GM03348 (cell line): ENCODE results near the gene GOLGA6L22.
"Not testable (repeated sequence)": the region's sequence is repeated elsewhere in the genome, so short reads cannot be mapped to it uniquely, and the experiment has no call there.

ENCODE experiments used
- DNase-seq: peaks from one replicate; pipeline ENCODE4 v3.0.0; 2012; ENCODE audit warnings: low spot score

GOLGA6L22 gene, protein sequence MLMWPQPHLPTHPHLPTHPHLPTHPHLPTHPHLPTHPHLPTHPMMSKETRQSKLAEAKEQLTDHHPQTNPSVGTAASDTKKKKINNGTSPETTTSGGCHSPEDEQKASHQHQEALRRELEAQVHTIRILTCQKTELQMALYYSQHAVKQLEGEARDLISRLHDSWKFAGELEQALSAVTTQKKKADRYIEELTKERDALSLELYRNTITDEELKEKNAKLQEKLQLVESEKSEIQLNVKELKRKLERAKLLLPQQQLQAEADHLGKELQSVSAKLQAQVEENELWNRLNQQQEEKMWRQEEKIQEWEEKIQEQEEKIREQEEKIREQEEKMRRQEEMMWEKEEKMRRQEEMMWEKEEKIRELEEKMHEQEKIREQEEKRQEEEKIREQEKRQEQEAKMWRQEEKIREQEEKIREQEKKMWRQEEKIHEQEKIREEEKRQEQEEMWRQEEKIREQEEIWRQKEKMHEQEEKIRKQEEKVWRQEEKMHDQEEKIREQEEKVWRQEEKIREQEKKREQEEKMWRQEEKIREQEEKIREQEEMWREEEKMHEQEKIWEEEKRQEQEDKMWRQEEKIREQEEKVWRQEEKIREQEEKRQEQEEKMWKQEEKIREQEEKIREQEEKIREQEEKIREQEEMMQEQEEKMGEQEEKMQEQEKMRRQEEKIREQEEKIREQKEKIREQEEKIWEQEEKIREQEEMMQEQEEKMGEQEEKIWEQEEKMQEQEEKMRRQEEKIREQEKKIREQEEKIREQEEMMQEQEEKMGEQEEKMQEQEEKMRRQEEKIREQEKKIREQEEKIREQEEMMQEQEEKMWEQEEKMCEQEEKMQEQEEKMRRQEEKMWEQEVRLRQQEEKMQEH

DNA sequence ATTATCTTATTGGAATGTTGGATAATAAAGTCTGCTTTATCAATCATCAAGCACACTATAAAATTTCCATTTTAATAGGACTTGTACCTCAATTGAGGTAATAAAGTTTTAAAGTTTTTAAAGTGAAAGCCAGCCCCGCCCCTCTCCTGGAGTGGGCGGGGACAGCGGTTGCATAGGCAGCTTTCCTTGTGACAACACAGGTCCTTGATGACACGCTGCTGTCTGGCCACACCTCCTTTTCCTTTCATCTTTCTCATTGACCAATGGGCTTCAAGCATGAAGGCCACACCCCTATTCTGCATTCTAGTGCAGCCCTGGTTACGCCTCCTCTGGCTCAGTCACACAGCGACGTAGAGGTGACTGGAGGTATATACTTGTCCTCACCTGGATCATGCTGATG lies at the start of gene GOLGA6L22:
Gene GOLGA6L22, plus strand, starts transcription at position 301 of the 400 bp plus-strand sequence. Its CDS starts 91 bp downstream, at position 392.
- not testable (repeated sequence) for DNase-seq

DNA sequence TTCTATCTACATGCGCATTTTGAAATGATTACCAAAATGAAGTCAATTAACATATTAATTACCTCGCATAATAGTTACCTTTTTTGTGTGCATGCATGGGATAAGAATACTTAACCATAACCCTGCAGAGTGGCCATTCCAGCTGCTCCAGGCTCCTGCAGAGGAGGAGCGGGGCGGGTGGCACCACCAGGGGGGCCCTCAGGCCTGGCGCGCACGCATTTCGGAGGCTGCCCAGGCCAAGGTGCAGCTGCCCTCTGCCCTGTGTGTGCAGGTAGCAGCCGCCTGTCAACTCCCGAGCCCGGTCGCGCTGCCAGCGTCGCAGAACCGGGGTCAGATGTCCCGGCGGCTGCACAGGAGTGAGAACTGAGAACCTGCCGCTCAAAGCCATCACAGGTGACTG lies 41.4 kb upstream of the GOLGA6L22 start:
- not testable (repeated sequence) for DNase-seq

DNA sequence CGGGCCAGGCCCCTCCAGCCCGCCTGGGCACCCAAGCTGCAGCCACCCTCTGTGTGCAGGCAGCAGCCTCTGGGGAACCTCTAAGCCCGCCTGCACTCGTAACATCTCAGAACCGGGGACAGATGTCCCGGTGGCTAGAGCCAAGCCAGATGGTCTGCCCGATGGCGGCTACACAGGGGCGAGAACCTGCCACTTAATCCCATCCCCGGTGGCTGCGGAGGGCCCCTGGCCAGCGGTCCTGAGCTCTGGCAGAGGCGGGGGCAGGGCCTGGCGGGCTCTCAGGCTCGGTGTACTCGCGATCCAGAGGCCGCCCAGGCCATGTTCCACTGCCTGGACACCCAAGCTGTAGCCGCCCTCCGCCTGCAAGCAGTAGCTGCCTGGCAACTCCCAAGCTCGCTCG lies 40.9 kb upstream of the GOLGA6L22 start:
- DNase-seq, result not testable (repeated sequence)

DNA sequence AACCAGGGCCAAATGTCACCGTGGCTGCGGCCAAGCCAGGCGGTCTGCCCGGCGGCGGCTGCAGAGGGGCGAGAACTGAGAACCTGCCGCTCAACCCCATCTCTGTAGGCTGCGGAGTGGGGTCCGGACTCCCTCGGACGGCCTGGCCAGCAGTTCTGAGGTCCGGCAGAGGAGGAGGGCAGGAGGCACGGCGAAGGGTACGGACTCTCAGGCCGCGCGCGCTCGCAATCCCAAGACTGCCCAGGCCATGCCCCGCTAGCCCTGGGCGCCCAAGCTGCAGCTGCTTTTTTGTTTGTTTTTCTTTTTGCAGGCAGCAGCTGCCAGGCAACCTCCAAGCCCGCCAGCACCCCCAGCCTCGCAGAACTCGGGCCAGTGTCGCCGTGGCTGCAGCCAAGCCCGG lies 40.5 kb upstream of the GOLGA6L22 start:
- DNase-seq, result not testable (repeated sequence)

DNA sequence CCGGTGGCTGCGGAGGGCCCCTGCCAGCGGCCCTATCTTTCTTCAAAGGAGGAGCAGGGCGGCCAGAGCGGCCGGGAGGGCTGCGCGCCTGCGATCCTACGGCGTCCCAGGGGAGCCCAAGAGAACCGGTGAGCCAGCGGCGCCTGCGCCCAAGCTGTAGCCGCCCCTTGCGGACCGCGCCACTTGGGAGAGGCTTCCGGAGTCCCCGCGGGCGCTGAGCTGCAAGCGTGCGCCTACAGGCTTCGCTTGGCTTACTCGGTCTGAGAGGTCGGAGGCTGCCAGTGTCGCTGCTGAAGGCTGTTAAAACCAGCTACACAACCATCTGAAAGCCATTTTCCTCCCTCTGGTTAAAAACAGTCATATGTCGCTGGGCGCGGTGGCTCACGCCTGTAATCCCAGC lies 40.0 kb upstream of the GOLGA6L22 start:
- not testable (repeated sequence) for DNase-seq

DNA sequence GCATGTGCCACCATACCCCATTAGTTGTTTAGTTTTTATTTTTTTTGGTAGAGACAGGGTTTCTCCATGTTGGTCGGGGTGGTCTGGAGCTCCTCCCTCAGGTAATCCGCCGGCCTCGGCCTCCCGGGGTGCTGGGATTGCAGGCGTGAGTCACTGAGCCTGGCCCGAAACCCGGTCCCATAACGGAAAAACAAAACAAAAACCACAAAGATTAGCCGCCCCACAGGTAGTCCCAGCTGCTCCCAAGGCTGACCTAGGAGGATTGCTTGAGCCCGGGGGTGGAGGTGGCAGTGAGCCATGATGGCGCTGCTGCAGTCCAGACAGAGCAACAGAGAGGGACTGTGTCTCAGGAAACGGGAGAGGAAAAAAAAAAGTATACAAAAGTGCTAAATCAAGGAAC lies 38.4 kb upstream of the GOLGA6L22 start:
- not testable (repeated sequence) for DNase-seq

DNA sequence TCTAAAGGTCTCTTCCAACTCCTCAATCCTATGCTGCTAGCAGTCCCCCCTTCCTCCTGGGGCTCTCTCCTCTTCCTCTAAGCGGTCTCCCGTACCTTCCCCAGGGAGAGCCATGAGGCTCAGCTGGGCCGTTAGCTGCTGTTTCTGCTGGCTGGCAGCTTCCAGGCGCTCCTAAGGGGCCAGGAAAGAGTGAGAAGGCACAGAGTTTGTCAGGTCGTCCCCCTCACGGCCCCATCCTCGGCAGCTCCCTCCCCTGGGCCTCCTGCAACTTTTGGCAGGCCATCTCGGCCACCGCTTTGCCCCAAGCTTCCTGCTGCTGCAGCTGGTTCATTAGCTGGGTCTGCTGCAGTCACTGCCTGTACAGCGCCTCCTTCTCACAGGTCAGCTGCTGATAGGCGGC lies 29.3 kb upstream of the GOLGA6L22 start:
- not testable (repeated sequence) for DNase-seq

DNA sequence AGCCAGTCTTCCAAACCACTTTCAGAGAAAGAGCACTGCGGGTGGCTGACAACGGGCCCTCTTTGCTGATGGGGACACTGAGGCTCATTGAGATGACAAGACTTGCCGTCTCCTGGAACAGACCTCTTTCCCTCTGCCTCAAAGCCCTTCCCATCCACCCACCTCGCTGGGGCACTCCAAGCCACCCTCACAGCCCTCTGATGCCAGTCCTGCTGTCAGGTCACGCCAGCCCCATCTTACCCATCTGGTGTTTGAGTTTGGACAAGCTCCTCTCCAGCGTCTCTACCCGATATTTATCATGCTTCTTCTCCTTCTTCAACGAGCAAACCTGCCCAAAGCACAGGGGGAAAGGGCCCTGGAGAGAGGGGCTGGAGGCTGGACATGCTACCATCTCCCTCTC lies 27.0 kb upstream of the GOLGA6L22 start:
- not testable (repeated sequence) for DNase-seq

DNA sequence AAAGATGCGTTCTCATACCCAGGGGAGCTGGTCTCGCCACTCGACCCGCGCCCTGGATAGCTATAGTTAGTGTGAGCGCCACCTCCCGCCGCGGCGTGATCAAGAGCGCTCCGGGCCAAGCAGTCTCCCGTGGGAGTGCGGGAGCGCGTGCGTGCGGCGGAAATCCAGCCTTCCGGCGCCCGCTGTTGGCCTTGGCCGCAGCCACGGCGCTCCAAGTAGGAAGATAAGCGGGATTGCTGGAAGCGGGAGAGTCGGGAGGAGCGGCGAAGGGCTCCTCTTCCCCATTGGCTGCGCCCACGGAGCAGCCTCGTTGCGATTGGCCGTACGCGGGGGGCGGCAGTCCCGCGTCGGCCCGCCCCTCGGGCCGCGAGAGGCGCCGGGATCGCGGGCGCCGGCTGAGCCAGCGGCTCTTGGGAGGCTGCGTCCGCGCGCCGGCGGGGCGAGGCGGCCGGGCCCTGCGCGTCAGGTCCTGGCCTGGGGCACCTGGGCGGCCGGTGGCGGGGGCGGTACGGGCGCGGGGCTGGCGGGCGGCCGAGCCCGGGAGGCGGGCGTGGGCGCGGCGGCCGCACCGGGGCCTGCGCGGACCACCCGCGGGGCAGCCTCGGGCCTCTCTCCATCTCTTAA lies 35.9 kb downstream of the GOLGA6L22 start:
- peak; percentile 59 for DNase-seq

DNA sequence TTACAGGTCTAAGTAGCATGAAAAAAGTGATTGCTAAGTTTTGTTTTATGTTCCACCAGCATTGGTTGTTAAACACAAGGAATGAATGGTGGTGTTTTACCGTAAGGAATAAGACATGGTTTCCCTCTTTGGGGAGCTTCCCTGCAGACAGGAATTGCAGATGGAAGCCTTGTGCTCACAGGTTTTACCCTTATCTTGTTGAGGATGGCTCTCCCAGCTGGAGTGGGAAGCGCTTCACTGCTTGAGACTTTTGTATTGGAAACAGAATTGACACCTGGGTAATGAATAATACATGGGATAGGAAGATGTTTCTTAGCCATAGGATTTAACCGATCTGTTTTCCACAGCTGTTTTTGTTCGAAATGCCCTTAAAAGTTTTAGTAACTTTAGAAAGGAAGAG lies 38.5 kb downstream of the GOLGA6L22 start:
- not testable (repeated sequence) for DNase-seq

DNA sequence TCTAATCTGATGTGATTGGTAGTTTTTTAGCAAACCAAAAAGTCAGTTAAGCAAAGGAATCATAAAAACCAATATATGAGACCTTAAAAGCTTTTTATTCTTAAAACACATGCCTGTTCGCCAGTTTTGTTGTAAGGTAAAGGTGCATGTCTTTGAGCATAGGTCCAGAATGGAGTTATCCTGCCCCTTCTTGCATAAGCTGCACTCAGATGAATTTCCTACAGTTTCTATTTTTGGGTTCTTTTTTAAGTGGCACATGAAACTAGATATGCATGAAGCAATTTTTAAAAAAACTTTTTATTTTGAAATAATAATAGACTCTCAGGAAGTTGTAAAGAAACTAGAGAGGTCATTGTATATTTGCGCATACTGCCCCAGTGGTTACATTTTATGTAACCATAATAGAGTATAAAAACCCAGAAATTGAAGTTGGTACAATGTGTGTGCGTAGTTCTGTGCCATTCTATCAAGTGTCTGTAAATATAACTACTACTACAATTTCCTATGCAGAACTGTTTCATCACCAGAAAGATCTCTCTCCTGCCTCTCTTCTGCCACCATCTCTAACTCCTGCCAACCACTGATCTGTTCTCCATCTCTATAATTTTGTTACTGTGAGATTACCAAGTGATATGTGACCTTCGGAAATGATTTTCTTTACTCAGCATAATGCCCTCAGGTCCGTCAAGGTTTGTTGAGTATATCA lies 39.7 kb downstream of the GOLGA6L22 start:
- DNase-seq, result not testable (repeated sequence)

DNA sequence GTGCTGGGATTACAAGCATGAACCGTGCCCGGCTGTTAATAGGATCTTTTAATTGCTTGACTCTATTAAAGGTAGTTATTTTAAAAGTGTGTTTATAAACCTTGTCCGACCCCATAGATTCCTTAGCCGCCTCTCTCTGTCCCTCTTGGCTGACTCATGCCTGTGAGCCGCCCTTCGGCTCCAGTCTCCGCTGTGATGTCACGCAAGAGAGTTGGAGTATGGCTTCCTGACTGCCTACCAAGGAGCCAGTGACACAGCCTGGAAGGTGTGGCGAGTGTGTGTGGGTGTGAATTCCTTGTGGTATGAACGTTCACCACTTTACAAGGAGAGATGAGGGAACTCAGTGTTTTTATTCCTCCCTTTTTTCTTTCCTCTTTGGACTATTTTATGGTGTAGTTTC lies 43.6 kb downstream of the GOLGA6L22 start:
- DNase-seq, result not testable (repeated sequence)

DNA sequence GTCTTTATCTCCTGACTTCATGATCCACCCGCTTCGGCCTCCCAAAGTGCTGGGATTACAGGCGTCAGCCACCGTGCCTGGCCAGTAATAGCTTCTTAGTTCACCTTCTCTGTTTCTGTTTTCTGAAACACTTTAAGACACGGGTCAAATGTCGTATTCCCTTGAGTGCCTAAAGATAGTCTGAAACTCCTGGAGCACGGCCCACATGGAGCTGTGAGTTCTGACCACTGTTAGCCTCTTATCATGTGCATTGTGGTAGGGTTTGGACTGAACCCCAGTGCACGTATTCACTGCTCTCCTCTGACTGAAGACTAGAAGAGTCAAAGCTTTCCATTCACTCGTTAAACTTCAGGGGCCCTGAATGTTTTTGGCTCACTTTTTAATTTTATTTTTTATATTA lies 48.3 kb downstream of the GOLGA6L22 start:
- not testable (repeated sequence) for DNase-seq

DNA sequence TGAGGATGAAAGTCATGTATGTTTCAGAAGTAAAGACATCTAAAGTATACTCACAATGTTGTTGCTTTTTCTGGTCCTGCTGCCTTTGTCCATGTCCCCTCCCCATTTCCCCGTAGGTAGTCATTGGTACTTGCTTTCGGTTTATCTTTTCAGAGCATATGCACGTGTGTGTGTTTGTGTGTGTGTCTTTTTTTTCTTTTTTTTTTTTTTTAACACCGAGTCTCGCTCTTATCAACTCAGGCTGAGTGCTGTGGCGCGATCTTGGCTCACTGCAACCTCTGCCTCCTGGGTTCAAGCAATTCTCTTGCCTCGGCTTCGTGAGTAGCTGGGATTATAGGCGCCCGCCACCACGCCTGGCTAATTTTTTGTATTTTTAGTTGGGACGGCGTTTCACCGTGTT lies 57.4 kb downstream of the GOLGA6L22 start:
- not testable (repeated sequence) for DNase-seq
